ENCODE measurements around the gene C1QA. TPM values are rescaled to one million over a fixed set of nuclear protein-coding genes. Genes with fewer than 3 reads are reported as not detected.

The C1QA gene
- total RNA-seq, 4 donors from 2014 or later = 38.9 to 120 (median 65.3) TPM

DNA sequence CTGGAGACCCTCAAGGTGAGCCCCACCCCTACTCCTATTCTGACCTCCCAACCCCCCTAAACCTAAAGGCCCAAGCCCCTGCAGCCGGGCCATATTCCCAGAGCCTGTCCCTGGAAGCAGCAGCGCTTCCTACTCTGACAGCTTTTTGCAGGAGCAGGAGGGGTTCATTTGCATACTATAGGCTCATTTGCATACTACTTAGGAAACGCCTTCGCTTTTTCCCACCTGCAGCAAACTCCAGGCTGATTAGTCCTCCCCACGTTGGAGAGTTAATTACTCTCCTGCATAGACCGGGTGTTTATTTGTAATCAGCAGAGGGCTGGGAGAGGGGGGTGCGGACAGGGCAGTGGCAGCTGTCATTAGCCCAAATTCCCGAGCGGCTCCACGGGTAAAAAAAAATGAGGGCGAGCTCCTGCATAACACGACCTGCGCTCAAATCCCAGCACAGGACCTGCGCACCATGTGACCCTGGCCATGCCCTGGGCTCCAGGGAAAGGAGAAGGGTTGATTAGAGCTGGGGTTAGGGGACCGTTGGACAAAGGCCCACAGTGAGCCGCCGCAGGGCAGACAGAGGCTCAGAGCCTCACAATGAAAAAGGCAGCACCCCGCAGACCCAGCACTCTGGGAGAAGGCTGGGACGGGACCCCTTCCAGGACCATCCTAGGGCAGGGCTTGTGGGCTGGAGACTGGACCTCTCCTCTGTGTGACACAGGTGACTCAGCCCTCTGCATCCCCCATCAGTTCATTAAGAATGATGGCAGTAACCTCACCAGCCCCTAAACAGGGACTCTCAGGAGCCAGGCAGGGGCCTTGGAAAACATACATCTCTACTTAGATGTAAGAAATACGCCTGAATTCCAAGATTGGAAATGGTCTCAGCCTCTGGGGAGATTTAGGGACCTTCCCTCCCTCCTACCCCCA, 9.9 kb upstream of the C1QA start:
- no peaks in the 10 kb centered on the region for H3K27me3 ChIP-seq
- WGBS, 2 donors = 27 to 35% methylated on average over 19 to 20 of the region's 20 CpGs
- intact Hi-C loops (cut with DNase I) = no loop called here
- no peaks in the 10 kb centered on the region for H3K9me3 ChIP-seq
- no peak overlapping the region for H3K4me3 ChIP-seq (replicated peaks in 1 of 3)
- H3K27ac ChIP-seq = no peak overlapping the region
- TF ChIP-seq, protein P1, sequence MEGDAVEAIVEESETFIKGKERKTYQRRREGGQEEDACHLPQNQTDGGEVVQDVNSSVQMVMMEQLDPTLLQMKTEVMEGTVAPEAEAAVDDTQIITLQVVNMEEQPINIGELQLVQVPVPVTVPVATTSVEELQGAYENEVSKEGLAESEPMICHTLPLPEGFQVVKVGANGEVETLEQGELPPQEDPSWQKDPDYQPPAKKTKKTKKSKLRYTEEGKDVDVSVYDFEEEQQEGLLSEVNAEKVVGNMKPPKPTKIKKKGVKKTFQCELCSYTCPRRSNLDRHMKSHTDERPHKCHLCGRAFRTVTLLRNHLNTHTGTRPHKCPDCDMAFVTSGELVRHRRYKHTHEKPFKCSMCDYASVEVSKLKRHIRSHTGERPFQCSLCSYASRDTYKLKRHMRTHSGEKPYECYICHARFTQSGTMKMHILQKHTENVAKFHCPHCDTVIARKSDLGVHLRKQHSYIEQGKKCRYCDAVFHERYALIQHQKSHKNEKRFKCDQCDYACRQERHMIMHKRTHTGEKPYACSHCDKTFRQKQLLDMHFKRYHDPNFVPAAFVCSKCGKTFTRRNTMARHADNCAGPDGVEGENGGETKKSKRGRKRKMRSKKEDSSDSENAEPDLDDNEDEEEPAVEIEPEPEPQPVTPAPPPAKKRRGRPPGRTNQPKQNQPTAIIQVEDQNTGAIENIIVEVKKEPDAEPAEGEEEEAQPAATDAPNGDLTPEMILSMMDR (IDR thresholded peaks at IDR 0.05) = no peak
- no peak for TF ChIP-seq POLR2A (IDR thresholded peaks at IDR 0.05)
- H3K36me3 ChIP-seq = no peaks in the 10 kb centered on the region
- H3K4me1 ChIP-seq = no peaks in the 10 kb centered on the region
- DNase-seq = no peak

DNA sequence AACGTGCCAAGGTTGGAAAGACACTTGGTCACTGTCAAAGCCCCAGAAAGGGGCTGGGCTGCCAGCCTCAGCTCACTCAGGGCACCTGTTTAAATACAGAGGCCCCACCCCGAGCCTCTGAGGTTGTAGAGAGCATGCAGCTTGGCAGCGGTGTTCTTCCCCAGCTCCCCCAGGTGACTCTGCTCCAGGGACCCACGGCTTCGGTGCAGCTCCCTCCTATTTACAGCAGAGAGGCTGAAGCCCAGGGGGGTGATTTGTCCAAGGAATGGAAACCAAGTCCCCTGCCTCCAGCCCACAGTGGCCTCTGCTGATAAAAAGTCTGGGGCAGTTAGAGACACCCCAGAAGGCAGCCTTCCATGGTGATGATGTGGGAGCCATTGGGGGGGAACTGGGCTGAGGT, 9.1 kb upstream of the C1QA start:
- intact Hi-C loops (cut with DNase I) = no loop called here
- no peaks in the 10 kb centered on the region for H3K27me3 ChIP-seq

DNA sequence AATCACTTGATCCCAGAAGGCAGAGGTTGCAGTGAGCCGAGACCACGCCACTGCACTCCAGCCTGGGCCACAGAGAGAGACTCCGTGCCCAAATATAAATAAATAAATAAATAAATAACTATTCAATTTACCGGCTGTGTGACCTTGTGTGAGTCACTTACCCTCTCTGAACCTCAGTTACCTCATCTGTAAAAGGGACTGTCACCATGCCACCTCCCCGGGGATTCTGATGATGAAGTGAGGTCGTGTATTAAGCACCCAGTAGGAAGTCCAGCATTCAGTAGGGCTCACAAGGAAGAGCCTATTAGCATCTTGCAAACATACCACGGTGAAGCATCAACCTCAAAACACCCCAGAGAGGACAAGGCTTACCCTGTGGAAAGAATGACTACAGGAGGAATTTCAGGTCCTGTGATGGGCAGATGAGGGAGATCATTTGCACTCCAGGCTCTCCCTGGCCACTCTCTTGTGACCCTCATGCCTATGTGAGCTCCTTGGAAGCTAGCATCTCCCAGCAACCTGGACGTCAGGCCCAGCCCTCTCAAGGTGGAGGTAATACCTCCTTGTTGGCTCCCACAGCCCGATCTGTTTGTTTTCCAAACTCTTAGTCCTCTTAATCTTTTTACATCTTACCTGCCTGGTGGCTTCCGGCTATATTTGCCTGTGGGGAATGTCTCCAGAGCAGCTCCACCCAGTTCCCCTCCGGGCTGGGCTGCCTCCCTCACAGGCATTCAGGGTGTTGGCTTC, 7.6 kb upstream of the C1QA start:
- Histone ChIP-seq H3K9me3 (no peaks in the 10 kb centered on the region), H3K4me1 (no peaks in the 10 kb centered on the region), H3K4me3 (replicated peaks in 1 of 3) (no peak overlapping the region), H3K36me3 (no peaks in the 10 kb centered on the region), H3K27me3 (no peaks in the 10 kb centered on the region), H3K27ac (no peak overlapping the region)
- TF ChIP-seq POLR2A (IDR thresholded peaks at IDR 0.05) = no peak
- TF ChIP-seq, protein P1 (IDR thresholded peaks at IDR 0.05) = no peak
- DNase-seq = no peak
- 42 to 45% methylated on average over 11 of the region's 11 CpGs for WGBS, 2 donors
- intact Hi-C loops (cut with DNase I) = no loop called here

More for the DNA sequence above, 9.1 kb upstream of the C1QA start:
- TF ChIP-seq POLR2A (IDR thresholded peaks at IDR 0.05) = no peak
- TF ChIP-seq, protein P1 (IDR thresholded peaks at IDR 0.05) = no peak
- H3K36me3 ChIP-seq = no peaks in the 10 kb centered on the region
- H3K27ac ChIP-seq = no peak overlapping the region
- no peaks in the 10 kb centered on the region for H3K9me3 ChIP-seq
- no peaks in the 10 kb centered on the region for H3K4me1 ChIP-seq
- DNase-seq = no peak
- H3K4me3 ChIP-seq (replicated peaks in 1 of 3) = no peak overlapping the region
- 52 to 61% methylated on average over 5 of the region's 5 CpGs for WGBS, 2 donors

DNA sequence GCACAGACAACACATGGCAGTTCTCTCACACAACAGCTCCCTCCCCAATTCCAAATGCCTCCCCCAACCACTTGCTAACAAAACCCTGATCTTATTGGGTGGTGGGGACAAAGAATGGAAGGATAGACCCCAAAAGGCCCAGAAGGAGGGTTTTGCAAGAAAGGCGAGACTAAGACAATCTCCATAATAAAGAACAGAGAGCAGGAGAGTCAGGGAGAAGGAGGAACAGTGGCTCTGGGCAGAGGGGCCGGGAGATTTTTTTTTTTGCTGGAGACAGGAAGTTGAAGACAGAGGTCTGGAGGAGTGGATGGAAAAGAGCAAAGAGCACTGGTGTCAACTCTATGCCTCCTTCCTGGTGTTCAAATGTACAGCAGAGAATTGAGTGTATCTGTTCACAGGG, 6.5 kb upstream of the C1QA start:
- Histone ChIP-seq H3K4me1 (no peaks in the 10 kb centered on the region), H3K27ac (no peak overlapping the region), H3K9me3 (no peaks in the 10 kb centered on the region), H3K4me3 (replicated peaks in 1 of 3) (no peak overlapping the region), H3K27me3 (no peaks in the 10 kb centered on the region), H3K36me3 (no peaks in the 10 kb centered on the region)
- WGBS, 2 donors = 55 to 60% methylated on average over 2 of the region's 2 CpGs
- no peak for TF ChIP-seq POLR2A (IDR thresholded peaks at IDR 0.05)
- TF ChIP-seq, protein P1 (IDR thresholded peaks at IDR 0.05) = no peak
- DNase-seq = no peak
- intact Hi-C loops (cut with DNase I) = no loop called here
